ENCODE measurements around the gene POLH.

POLH gene

DNA sequence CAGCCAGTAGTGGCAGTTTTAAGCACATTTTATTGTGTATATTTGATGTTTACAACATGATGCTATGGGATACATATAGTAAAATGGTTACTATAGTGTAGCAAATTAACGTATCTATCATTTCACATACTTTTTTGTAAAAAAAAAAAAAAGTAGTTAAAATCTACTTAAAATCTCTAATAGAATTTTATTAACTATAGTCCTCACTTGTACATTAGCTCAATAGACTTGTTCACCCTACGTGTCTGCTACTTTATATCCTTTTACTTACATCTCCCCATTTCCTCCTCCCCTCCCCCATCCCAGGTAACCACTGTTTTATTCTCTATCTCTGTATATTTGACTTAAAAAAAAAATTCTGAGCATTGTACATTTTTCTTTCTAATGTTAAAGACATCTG, 30.0 kb downstream of the POLH start:
- no peak for DNase-seq (ENCODE audit: low read depth)

DNA sequence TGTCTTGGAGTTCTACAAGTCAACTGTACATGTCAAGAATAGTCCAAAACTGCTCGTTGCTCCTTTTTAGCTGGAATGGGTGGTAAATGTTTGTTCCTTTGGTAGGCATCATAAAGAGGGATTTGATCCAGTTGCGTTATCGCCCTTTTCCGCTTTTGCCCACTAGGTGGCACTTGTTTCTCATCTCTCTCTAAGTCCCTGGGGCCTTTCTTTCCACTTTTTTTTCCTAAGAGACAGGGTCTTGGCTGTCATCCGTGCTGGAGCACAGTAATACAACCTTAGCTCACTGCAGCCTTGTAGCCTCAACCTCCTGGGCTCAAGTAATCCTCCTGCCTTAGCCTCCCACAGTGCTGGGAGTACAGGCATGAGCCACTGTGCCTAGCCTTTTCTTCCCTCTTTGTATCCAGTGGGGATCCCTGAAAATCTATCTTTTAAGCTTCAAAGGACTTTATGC, 32.4 kb downstream of the POLH start:
- DNase-seq (ENCODE audit: low read depth), result peak; percentile 24

DNA sequence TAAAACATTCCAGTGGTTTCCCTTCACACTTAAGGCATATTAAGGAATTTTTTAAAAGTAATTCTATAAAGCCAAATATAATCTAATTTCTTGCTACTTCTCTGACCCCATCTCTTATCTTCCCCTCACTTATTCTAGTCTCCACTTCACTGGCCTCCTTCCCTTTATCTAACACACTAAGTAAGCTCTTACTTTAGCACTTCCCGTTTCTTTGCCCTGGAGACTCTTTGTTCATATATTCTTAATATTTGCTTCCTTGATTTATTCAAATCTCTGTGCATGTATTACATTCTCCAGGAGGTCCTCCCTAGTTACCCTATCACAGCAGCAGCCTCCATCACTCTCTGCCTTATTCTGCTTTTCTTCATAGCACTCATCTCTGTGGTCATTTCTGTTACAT, 32.8 kb downstream of the POLH start:
- no peak for DNase-seq (ENCODE audit: low read depth)

DNA sequence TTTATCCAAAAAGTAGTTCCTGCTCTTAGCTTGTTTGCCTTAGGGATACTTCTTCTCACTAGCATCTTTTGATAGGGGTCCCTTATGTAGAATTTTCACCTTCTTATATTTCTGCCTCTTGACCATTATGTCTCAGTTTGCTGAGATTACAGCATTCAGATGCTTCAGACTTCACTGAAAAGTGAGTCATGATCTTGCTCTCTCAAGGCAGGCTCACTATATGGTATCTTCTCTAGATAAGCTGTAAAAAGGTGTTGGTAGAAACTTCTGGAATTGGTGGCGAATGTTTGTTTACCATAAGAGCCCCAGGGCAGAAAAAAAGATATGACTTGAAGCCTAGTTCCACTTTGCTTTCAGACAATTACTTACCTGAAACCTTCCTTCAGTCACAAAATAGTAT, 33.4 kb downstream of the POLH start:
- no peak for DNase-seq (ENCODE audit: low read depth)

DNA sequence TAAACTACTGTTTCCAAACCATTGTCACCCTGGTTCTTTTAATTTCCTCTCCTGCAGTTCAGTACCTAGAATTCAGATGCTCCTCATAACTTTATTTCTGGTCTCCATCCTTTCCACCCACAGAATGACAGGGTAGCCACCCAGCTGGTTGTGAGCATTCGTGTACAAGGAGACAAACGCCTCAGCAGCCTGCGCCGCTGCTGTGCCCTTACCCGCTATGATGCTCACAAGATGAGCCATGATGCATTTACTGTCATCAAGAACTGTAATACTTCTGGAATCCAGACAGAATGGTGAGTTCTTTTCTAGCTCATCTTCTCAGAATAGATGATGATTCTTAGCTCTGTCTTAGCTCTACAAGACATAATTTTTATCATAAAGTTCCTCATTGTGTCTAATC, 34.4 kb downstream of the POLH start:
- no peak for DNase-seq (ENCODE audit: low read depth)

DNA sequence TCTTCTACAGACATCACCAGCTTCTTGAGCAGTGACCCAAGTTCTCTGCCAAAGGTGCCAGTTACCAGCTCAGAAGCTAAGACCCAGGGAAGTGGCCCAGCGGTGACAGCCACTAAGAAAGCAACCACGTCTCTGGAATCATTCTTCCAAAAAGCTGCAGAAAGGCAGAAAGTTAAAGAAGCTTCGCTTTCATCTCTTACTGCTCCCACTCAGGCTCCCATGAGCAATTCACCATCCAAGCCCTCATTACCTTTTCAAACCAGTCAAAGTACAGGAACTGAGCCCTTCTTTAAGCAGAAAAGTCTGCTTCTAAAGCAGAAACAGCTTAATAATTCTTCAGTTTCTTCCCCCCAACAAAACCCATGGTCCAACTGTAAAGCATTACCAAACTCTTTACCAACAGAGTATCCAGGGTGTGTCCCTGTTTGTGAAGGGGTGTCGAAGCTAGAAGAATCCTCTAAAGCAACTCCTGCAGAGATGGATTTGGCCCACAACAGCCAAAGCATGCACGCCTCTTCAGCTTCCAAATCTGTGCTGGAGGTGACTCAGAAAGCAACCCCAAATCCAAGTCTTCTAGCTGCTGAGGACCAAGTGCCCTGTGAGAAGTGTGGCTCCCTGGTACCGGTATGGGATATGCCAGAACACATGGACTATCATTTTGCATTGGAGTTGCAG, 37.9 kb downstream of the POLH start:
- no peak for DNase-seq (ENCODE audit: low read depth)

DNA sequence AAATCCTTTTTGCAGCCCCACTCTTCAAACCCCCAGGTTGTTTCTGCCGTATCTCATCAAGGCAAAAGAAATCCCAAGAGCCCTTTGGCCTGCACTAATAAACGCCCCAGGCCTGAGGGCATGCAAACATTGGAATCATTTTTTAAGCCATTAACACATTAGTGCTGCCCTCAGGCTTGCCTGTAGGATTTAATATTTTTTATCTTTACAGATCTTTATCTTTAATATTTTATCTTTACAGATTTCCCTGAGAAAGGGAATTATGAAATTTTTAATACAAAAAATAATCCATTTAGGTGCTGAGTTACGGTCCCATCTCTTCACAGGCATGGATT, 38.4 kb downstream of the POLH start:
- DNase-seq (ENCODE audit: low read depth), result no peak

DNA sequence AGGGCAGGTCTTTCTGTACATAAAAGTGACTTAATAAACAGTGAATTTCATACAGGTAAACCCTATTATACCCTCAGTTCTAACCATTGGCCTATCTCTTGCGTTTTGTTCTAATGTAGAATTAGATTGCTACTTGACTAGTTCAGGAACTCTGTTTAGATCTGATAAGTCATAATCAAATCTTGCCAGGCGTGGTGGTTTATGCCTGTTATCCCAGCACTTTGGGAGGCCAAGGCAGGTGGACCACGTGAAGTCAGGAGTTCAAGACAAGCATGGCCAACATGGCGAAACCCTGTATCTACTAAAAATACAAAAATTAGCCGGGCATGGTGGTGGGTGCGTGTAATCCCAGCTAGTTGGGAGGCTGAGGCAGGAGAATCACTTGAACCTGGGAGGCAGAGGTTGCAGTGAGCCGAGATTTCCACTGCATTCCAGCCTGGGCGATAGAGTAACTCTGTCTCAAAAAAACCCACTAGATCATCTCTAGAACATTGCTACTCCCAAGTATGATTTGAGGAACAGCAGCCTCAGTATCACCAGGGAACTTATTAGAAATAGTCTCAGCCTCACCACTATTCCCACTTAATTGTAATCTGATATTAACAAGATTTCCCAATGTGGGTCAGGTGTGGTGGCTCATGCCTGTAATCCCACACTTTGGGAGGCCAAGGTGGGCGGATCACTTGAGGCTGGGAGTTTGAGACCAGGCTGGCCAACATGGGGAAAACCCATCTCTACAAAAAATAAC, 40.9 kb downstream of the POLH start:
- DNase-seq (ENCODE audit: low read depth), result no peak

DNA sequence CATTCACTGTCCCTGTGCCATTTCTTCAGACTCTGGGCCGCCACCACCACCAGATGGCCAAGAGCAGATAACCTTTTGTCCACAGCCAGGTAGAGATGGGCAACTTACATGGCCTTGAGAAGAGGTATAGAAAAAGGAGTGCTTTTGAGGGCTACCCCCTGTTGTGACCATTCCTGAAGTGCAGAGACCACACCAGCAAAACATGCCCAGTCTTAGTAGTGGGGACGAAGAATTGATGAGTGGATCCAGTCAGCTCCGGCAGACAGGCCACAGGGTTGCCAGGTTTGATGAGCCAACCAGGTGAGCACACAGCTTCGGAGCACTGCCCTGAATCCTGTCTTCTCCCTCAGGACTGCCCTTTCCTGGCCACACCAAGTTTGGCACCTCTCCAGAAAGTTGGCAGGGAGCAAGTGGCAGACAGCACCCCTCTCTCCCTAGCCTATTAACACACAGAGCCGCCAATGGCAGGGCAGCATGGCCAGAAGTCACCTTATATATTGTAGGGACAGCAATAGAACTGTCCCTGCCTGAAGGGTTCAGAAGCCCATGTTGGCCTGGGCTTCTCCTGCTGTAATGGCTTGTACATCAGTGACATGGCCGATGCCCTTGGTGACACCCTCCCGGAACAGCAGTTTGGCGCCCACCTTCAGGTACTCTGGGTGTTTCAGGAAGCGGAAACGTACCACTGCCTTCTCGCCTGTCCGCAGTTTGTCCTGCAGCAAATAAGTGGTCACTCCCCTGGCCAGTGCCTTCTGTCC, 45.3 kb downstream of the POLH start:
- no peak for DNase-seq (ENCODE audit: low read depth)

DNA sequence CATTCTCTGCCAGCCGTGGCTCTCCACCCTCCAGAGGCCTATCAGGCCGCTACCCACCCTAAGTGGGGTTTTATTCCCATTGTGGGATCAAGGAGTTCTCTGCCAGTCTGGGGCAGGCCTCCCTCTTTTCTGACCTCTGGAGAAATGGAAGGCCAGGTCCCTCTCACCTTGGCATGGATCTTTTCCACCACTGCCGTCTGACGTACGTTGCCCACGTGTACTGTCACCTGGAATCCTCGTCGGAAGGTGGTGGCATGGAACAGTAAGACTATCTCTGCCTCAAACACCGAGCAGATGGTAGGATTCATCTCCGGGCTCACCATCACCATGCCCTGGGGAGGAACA, 45.8 kb downstream of the POLH start:
- DNase-seq (ENCODE audit: low read depth), result no peak

DNA sequence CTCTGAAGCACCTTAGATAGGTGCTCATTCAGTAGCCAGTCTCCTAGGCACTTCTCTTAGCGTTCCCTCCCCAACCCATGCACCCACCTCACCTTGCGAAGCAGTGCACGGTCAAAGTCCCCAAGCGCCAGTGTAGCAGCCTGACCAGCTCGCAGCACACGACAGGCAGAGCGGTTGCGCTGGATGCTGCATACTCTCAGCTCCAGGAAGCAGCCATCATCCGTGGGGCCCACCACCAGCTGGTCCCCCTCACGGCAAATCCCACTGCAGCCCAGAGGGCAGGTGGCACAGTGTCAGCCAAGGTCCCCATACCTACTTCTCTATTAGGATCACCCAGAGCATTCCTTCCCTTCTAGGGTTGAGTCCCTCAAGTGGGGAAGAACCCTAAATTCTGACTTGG, 46.6 kb downstream of the POLH start:
- DNase-seq (ENCODE audit: low read depth), result no peak

DNA sequence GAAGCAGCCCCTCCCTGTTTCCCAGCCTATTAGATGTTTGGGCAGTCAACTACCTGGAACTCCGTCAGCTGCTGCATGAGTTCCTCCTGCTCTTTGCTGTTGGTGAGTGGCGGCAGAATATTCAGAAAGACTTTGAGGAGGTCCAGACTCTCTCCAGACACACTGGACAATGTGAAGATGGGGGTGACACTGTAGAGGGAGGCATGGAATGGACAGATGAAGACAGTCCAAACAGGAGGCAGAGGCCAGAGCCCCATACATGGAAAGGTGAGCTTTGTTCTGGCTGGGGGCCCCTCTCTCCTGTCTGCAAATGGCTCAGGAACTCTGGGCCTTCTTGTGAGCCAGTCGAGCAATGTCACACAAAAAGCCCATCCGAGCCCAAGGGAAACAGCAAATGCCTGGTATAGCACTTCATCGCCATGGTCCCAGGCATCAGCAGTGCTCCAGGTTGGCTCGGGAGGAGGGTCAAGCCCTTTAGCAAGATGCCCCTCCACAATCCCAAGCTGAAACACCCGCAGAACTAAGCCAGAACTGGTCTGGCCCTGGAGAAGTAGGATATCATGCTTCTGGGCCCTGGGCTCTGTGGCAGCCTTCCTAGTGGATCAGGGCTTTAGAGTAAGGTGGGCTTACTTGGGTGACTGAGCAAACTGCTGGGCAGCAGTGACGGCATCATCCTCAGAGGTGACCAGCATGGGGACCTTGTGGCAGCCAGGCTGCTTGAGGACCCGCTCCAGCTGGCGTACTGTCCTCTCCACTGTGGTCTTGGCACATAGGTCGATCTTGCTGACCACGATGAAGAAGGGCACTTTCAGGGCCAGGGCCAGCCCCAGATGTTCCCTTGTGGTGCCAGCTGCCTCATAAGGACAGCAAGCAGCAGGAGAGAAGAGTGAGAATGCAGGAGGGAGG, 48.1 kb downstream of the POLH start:
- no peak for DNase-seq (ENCODE audit: low read depth)

DNA sequence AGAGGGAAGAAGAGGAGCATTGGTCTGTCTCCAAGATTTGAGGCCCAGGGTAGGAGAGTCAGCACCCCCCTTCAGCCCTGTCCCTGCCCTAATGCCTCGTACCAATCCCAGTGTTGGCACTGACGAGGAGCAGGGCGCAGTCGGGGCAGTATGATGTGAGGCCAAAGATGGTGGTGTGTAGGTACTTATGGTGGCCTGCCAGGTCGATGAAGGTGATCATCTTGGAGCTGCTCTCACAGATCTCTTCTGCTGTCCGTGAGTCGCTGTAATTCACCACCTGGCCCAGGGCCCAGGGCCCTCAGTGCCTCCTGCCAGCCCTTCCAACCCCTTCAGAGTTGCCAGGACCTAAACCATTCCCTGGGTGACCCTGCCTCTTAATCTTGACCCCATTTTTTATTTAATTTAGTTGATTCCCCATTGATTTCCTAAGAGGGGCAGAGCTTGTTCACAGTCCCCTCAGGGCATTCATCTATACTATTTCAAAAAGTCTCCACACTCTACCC, 48.9 kb downstream of the POLH start:
- DNase-seq (ENCODE audit: low read depth), result no peak

DNA sequence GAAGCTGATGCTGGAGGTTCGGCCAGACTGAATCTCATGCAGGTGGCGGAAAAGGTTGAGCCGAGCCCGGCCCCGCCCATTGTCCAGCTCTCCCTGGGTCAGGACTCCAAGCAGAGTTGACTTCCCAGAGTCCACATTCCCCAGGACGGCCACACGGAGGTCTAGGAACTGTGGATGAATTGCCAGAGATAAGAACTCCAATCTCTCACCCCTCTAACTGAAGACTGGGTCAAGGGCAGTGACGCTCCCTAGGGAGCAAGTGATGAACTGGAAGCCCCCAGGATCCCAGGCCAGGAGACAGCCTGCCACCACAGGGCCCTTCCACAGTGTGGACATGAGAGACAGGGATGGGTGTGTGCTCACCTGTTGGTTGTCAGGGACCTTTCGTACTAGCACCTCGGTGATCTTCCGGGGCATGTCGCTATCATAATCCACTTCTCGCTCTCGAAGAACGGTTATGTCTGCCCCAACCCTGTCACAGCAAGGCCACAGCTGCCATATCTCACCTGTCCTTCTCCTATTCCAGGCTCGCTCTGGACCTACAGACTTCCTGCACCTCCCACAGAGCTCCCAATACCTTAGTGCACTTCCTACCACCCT, 49.5 kb downstream of the POLH start:
- DNase-seq (ENCODE audit: low read depth), result no peak

DNA sequence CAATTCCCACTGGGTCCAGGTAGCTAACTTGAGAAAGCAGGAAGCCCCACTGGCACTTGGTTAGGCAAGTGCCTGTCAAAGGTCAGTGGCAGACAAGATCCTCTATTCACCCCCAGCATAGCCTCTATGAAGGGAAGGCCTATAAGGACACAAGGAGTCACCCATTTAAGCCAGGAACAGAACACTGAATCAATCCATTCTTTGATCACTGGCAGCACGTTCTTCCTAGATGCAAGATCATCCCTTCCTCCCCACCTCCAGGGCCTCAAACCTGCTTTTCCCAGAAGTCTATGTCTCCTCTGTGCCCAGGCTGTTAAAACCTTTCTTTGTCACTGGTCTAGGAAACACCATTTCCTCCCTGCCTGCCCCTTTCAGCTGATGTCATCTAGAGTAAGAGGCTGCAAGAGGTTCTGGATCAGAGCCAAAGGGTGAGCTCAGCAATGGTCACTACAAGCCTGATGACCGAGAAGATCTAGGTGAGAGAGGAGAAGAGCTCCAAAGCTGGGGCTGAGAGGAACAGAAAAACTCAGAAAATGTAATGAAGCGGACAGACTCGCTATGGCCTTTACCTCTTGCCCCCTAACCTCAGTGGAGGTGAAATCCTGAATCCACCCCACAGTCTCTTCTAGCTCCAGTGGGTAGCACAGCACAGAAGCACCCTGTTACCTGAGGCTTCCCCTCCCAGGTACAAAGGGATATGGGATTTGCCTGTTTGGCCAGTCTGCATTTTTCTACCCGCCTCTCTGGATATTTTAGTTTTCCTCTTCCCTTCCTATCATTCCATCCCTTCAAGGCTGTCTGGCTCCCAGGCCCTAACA, 51.2 kb downstream of the POLH start:
- DNase-seq (ENCODE audit: low read depth), result no peak

DNA sequence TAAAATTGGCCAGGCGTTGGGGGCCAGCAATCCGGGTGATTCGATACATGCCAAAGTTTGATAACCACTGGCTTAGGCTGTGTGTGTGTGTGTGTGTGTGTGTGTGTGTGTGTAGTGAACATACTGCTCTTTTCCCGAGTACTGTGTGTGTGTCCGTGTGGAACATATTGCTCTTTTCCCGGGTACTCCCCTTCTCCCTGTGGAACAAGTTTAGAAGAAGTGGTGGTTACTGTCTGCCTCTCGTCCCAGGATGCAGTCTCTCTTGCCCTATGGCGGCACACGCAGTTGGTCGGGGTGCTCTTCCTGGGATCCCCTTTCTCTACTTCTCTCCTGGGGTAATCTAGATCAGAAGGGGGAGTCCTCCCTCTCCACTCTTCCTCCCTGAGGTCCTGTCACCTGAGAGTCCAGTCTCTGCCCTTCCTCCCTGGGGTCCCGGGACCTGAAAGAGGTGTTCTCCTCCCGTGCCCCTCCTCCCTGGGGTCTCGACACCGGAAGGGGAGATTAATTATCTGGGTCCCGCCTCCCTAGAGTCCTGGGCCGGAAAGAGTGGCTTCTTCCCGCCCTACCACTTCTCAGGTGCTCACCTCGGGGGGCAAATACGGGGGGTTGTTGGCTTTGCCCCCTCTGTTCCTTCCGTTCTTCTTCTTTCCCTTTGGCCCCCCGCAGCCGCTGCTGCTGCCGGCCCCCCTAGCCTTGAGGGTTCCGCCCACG, 52.6 kb downstream of the POLH start:
- peak; percentile 36 for DNase-seq (ENCODE audit: low read depth)

DNA sequence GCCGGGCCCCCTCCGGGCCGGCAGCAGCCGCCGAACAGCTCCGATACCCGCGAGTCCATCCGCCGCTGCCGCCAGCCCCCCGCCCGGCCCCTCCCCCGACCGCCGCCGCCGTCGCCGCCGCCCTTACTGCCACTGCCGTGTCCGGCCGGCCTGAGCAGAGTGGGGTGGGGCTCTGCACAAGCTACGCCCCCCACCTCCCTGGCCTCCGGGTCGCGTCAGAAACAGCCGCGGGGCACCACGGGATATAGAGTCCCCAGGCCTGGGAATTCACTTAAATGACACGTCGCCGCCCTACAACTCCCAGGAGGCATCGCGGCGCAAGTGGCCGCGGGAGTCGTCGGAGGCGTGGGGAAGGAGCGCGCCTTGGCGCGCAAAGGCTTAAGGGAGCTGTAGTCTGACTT, 53.1 kb downstream of the POLH start, which contains the start of gene GTPBP2:
Gene GTPBP2 (minus strand): TSS at position 161 of the 401 bp plus-strand sequence. CDS start 102 bp downstream, at position 59.
- DNase-seq (ENCODE audit: low read depth), result peak; percentile 95

DNA sequence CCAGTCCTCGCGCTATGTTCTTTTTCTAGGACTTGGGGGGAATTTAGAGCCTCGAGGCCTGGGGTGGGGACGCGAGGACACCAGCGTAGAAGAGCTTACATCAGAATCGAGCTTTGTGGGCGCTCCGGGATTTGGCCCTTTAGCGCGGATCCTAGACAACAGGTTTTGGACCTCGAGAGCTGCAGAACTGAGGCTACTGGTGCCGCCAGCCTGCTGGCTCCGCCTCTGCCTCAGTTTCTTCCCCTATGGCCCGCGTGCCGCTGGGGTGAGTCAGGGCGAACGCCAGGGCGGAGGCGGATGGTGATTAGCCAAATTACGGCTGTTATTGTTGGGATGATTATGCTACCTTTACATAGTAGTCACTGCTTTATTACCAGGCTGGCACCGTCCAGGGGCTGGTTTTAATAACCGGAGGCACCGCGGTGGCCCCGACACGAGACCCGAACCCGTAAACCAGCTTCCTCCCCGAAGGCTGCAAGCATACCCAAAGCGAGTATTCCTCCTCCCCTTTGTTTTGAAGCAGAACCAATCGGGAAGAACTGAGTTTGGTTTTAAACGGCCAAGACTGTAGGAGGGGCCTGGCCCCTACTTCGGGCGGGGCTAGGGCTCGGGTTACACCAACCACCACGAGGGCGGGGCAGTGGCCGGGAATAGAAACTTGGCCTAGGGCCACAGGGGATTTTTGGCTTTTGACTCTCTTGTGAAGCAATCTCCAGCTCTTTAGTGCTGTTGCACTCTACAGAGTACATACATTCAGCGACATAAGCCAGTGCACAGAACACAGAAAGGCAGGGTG, 53.7 kb downstream of the POLH start:
- DNase-seq (ENCODE audit: low read depth), result peak; percentile 87

DNA sequence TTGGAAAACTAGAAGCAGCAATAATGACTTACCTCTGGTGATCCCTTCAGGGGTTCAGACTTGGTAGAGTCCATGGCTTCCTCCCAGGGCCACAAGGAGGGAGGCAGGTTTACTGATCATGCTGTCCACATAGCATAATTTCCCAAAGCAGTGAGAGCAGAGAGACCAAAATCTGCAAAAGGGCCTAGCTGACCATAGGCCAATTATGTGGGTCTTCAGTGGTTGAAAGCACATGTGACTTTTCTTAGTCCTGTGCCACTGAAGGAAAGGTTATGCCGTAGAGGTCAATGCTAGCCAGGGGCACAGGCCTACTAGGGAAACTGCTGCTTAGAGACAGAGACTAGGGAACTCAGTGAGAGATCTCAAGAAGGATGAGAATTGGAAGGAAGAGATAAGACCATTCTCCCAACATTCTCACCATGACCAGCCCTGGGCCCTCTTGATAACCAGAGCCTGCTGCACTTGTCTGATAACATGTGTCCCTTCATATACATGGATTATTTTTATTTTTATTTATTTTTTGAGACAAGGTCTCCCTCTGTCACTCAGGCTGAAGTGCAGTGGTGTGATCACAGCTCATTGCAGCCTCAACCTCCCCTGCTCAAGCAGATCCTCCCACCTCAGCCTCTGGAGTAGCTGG, 55.1 kb downstream of the POLH start:
- no peak for DNase-seq (ENCODE audit: low read depth)

All from activated T-cell treated with anti-CD3 and anti-CD28 coated beads for 48 hours (primary cell).